ENCODE results near the gene TBC1D10A. TPM values are rescaled to one million over a fixed set of nuclear protein-coding genes. Genes with fewer than 3 reads are reported as not detected.

TBC1D10A gene
- polyA plus RNA-seq, 1 donor (not counting 4 experiments of a cell fraction or from before 2014, with no cell fraction given), result 17.8 TPM

- no peak overlapping the region for H3K9ac ChIP-seq (ENCODE audit: control insufficient read depth, extremely low read depth, insufficient read depth, low read length)
- H4K20me1 ChIP-seq (ENCODE audit: control insufficient read depth, extremely low read depth, insufficient read depth, low read length), result peaks cover 10% of the 10 kb centered on the region
- H3K4me2 ChIP-seq (ENCODE audit: control insufficient read depth, extremely low read depth, insufficient read depth, low read depth, low read length), result no peak overlapping the region
- H3K4me3 ChIP-seq (ENCODE audit: control insufficient read depth in 2 of 3, extremely low read depth in 1 of 3, insufficient read depth in 2 of 3, low read depth in 1 of 3, low read length in 3 of 3), result no peak overlapping the region
- DNase-seq (ENCODE audit: low read depth, low spot score) (no peak), FAIRE-seq (no peak)
- no peaks in the 10 kb centered on the region for H3K27me3 ChIP-seq (ENCODE audit: control insufficient read depth, extremely low read depth, insufficient read depth, low read length)
- H2AFZ ChIP-seq (ENCODE audit: control insufficient read depth, low read length), result no peak overlapping the region
- H3K9me3 ChIP-seq (ENCODE audit: control insufficient read depth, low read depth, low read length), result no peaks in the 10 kb centered on the region
- peaks cover 15 to 46% of the 10 kb centered on the region in 2 experiments for H3K36me3 ChIP-seq (ENCODE audit: control insufficient read depth in 2 of 2, extremely low read depth in 1 of 2, insufficient read depth in 2 of 2, low read length in 2 of 2)
- TF ChIP-seq CTCF (optimal IDR thresholded peaks at IDR 0.05 in 1 of 3, IDR thresholded peaks at IDR 0.05 in 1 of 3, conservative IDR thresholded peaks at IDR 0.05 in 1 of 3; ENCODE audit: extremely low read depth in 1 of 3, insufficient read depth in 2 of 3, low read length in 3 of 3) (no peak), EZH2 (IDR thresholded peaks at IDR 0.05; ENCODE audit: low read length) (no peak)
- peaks cover 5% of the 10 kb centered on the region for H3K9me1 ChIP-seq (ENCODE audit: control insufficient read depth, extremely low read depth, insufficient read depth, low read length)
- dilution Hi-C loops (cut with MboI; ENCODE audit: extremely low pct_ligation_motif_present, low sequenced_read_pairs), result no loop called here
- H3K4me1 ChIP-seq (ENCODE audit: control insufficient read depth, extremely low read depth, insufficient read depth, low read length), result peaks cover 15% of the 10 kb centered on the region
- peaks cover 81% of the 10 kb centered on the region for H3K79me2 ChIP-seq (ENCODE audit: control insufficient read depth, insufficient read depth, low read length)
- no peak overlapping the region for H3K27ac ChIP-seq (ENCODE audit: control insufficient read depth, insufficient read depth, low read length)
Measured at GRCh38 chr22:30351226-30351625, 24.5 kb upstream of the TBC1D10A start.

DNA sequence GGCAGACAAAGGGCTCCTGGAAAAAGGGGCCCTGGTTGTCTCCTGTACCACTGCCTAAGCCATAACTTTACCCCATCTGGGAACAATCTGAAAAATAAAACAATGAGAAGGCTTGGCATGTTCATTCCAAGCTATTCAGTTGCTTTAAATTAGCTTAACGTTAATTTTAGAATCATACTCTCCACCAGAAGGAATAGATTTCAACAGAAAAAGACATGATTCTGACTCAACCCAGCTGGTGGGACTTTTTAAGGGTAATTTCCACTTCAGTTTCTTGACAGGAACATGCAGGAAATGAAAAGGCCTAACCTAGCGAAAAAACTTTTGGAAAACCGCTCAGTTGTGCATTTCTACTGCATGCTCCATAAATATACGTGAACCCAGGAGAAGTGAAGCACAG lies 22.1 kb upstream of the TBC1D10A start:
- FAIRE-seq, result no peak
- dilution Hi-C loops (cut with MboI; ENCODE audit: extremely low pct_ligation_motif_present, low sequenced_read_pairs), result no loop called here
- peaks cover 60% of the 10 kb centered on the region for H3K79me2 ChIP-seq (ENCODE audit: control insufficient read depth, insufficient read depth, low read length)

More for the DNA sequence above, 22.1 kb upstream of the TBC1D10A start:
- H3K4me1 ChIP-seq (ENCODE audit: control insufficient read depth, extremely low read depth, insufficient read depth, low read length), result no peaks in the 10 kb centered on the region
- H3K9me3 ChIP-seq (ENCODE audit: control insufficient read depth, low read depth, low read length), result no peaks in the 10 kb centered on the region
- no peaks in the 10 kb centered on the region for H3K27me3 ChIP-seq (ENCODE audit: control insufficient read depth, extremely low read depth, insufficient read depth, low read length)
- TF ChIP-seq EZH2 (IDR thresholded peaks at IDR 0.05; ENCODE audit: low read length) (no peak), CTCF (optimal IDR thresholded peaks at IDR 0.05 in 1 of 3, IDR thresholded peaks at IDR 0.05 in 1 of 3, conservative IDR thresholded peaks at IDR 0.05 in 1 of 3; ENCODE audit: extremely low read depth in 1 of 3, insufficient read depth in 2 of 3, low read length in 3 of 3) (no peak)
- H2AFZ ChIP-seq (ENCODE audit: control insufficient read depth, low read length), result no peak overlapping the region
- H4K20me1 ChIP-seq (ENCODE audit: control insufficient read depth, extremely low read depth, insufficient read depth, low read length), result peaks cover 2% of the 10 kb centered on the region
- no peak overlapping the region for H3K9ac ChIP-seq (ENCODE audit: control insufficient read depth, extremely low read depth, insufficient read depth, low read length)
- H3K27ac ChIP-seq (ENCODE audit: control insufficient read depth, insufficient read depth, low read length), result no peak overlapping the region
- no peak overlapping the region for H3K4me3 ChIP-seq (ENCODE audit: control insufficient read depth in 2 of 3, extremely low read depth in 1 of 3, insufficient read depth in 2 of 3, low read depth in 1 of 3, low read length in 3 of 3)
- no peak for DNase-seq (ENCODE audit: low read depth, low spot score)
- no peaks in the 10 kb centered on the region for H3K9me1 ChIP-seq (ENCODE audit: control insufficient read depth, extremely low read depth, insufficient read depth, low read length)
- H3K36me3 ChIP-seq (ENCODE audit: control insufficient read depth in 2 of 2, extremely low read depth in 1 of 2, insufficient read depth in 2 of 2, low read length in 2 of 2), result peaks cover 35 to 61% of the 10 kb centered on the region in 2 experiments
- H3K4me2 ChIP-seq (ENCODE audit: control insufficient read depth, extremely low read depth, insufficient read depth, low read depth, low read length), result no peak overlapping the region

All from keratinocyte (primary cell).